ENCODE results near the gene FIG4. TPM values are rescaled to one million over a fixed set of nuclear protein-coding genes. Genes with fewer than 3 reads are reported as not detected.
"Not testable (repeated sequence)": the region's sequence is repeated elsewhere in the genome, so short reads cannot be mapped to it uniquely, and the experiment has no call there.

Gene FIG4
- total RNA-seq, 1 donor from 2014 or later: 22.7 TPM

GRCh38 chr6:109794201-109794923 lies 103.3 kb downstream of the FIG4 start:
- DNase-seq (ENCODE audit: low spot score): no peak

- no peak for DNase-seq (ENCODE audit: low spot score)
Measured at GRCh38 chr6:109795994-109796555, 105.0 kb downstream of the FIG4 start.

GRCh38 chr6:109799129-109799528 lies 108.0 kb downstream of the FIG4 start:
- DNase-seq (ENCODE audit: low spot score): no peak

- no peak for DNase-seq (ENCODE audit: low spot score)
Measured at GRCh38 chr6:109799664-109800063, 108.6 kb downstream of the FIG4 start.

GRCh38 chr6:109800771-109801170 lies 109.7 kb downstream of the FIG4 start:
- DNase-seq (ENCODE audit: low spot score): no peak

GRCh38 chr6:109801794-109802193 lies 110.7 kb downstream of the FIG4 start:
- no peak for DNase-seq (ENCODE audit: low spot score)

GRCh38 chr6:109804020-109804419 lies 112.9 kb downstream of the FIG4 start:
- DNase-seq (ENCODE audit: low spot score): no peak

- no peak for DNase-seq (ENCODE audit: low spot score)
Measured at GRCh38 chr6:109807881-109808280, 116.8 kb downstream of the FIG4 start.

- DNase-seq (ENCODE audit: low spot score): no peak
Measured at GRCh38 chr6:109808837-109809236, 117.7 kb downstream of the FIG4 start.

GRCh38 chr6:109815054-109815453 lies 124.0 kb downstream of the FIG4 start:
- no peak for DNase-seq (ENCODE audit: low spot score)

- no peak for DNase-seq (ENCODE audit: low spot score)
Measured at GRCh38 chr6:109816452-109817374, 125.6 kb downstream of the FIG4 start.

- no peak for DNase-seq (ENCODE audit: low spot score)
Measured at GRCh38 chr6:109820706-109821350, 129.7 kb downstream of the FIG4 start.

- DNase-seq (ENCODE audit: low spot score): no peak
Measured at GRCh38 chr6:109821428-109821827, 130.3 kb downstream of the FIG4 start.

- DNase-seq (ENCODE audit: low spot score): no peak
Measured at GRCh38 chr6:109824105-109824504, 133.0 kb downstream of the FIG4 start.

- no peak for DNase-seq (ENCODE audit: low spot score)
Measured at GRCh38 chr6:109826551-109826950, 135.5 kb downstream of the FIG4 start.

GRCh38 chr6:109831352-109831751 lies 140.3 kb downstream of the FIG4 start:
- DNase-seq (ENCODE audit: low spot score): not testable (repeated sequence)

- DNase-seq (ENCODE audit: low spot score): no peak
Measured at GRCh38 chr6:109834131-109834530, 143.0 kb downstream of the FIG4 start.

- no peak for DNase-seq (ENCODE audit: low spot score)
Measured at GRCh38 chr6:109834595-109835437, 143.7 kb downstream of the FIG4 start.

- DNase-seq (ENCODE audit: low spot score): no peak
Measured at GRCh38 chr6:109840034-109840433, 148.9 kb downstream of the FIG4 start.

GRCh38 chr6:109840796-109841195 lies 149.7 kb downstream of the FIG4 start:
- DNase-seq (ENCODE audit: low spot score): no peak

- DNase-seq (ENCODE audit: low spot score): no peak
Measured at GRCh38 chr6:109841869-109842268, 150.8 kb downstream of the FIG4 start.
